Retinal pigment epithelial cell (primary cell): ENCODE data around the gene ZDHHC8.

ENCODE experiments used
- DNase-seq: peaks from one replicate; pipeline ENCODE4 v3.0.0-alpha.2; 2010; ENCODE audit warnings: low read depth
- H3K4me3 ChIP-seq: 2 replicates; pipeline ENCODE4 v1.5.1; 2011; ENCODE audit warnings: mild to moderate bottlenecking, low read length, control low read depth, moderate library complexity
- CTCF ChIP-seq: conservative IDR thresholded peaks from 2 replicates; pipeline ENCODE4 v1.5.1; 2011; ENCODE audit warnings: low read depth, low read length, control low read depth, inconsistent platforms

Gene ZDHHC8

DNA sequence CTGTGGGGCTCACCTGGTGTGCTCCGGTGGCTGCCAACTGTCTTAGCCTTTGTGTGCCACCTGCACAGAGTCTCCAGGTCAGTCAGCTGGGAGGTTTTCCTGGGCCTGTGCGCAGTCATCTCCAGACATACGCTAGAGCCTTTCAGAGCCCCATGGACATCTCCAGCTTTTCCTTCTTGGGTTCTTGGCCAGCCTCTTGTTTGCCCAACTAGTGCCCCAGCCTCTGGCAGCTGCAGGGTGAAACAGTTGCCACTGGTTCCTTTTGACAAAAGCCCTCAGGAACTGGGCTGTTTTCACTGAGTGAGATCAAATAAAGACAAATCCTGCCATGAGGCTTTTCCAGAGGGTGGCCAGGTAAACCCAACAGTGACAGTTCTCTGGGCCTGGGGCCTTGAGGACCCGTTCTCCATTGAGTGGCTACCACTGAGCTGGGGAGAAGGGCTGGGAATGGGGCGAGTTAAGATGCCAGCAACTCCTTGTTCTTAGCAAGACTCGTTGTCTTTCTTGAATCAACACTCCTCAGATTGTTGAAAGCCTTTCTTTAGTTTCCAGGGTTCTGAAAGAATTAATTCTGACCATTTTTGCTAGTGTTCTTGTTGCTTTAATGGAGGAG is 32.4 kb upstream of the ZDHHC8 start:
- no peak overlapping the region for H3K4me3 ChIP-seq
- no peak for TF ChIP-seq CTCF
- no peak for DNase-seq

DNA sequence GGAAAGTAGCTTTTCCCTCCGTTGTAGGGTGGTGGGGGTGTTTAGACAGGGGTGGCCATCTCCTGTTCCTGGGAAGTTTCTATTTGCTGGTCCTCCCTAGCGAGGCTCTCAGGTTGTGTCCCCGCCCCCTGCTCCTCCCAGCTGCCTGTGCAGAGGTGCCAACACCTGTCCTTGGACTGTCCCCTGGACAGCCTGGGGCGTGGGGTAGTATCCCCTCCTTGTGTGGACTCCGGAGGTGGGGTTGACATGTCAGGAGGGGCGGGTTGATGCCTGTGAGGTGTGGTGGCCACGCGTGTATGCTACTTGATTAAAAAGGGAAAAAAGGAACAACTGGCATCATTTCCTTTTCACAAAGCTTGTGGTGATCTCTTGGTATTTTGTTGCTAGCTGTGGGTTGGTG is 30.0 kb upstream of the ZDHHC8 start:
- TF ChIP-seq CTCF, result no peak
- no peak for DNase-seq
- H3K4me3 ChIP-seq, result no peak overlapping the region

DNA sequence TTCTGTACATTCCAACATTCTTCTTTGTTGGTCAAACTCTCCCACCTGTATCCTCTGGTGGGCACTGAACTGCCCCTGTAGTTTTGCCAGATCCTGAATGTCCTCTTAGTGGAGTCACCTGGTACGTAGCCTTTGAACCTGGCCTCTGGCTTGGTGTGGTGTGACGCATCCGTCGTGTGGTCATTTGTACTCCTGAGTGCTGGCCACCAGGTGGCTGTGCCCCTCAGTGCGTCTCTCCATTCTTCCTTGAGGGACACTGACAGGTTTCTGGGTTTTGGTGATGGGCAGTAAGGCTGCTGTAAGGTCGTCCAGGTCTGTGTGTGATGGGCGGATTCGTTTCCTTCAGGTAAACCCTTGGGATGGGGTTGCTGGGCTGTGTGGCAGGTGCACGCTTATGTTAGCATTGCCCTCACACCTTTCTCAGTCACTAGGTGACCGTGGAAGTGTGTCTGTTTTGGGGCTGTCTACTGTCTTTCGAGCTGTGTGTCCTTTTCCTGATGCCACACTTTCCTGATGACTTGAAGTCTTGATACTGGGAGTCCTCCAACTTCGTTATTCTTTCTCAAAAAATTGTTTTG is 29.3 kb upstream of the ZDHHC8 start:
- DNase-seq, result no peak
- H3K4me3 ChIP-seq, result no peak overlapping the region
- TF ChIP-seq CTCF, result no peak

- no peak for DNase-seq
- TF ChIP-seq CTCF, result no peak
Measured at GRCh38 chr22:20105456-20106204, 26.0 kb upstream of the ZDHHC8 start.

DNA sequence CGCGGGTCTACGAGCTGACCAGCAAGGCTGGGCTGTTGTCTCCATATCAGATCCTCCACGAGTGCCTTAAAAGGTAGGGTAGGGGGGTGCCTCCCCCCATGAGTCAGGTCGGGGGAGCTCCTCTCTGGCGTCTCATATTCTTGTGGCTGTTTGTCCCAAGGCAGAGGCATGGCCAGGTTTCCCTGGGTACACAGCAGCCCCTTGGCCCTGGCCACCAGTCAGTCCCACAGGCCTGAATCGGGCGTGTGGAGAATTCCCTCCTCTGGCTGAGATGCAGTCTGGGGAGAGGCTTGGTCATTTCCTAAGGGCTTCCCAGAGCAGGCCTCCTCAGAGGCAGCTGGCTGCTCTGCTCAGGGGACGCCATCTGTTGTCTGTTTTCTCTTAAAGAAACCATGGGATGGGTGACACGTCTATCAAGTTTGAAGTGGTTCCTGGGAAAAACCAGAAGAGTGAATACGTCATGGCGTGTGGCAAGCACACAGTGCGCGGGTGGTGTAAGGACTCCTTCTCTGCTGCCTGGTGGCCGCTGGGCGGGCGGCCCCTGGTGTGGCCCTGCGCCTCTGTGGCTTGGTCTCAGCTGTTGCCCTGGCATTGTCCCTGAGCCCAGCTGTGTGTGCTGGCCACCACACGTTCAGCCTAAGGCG is 25.3 kb upstream of the ZDHHC8 start:
- no peak overlapping the region for H3K4me3 ChIP-seq
- TF ChIP-seq CTCF, result no peak
- no peak for DNase-seq

More at GRCh38 chr22:20105456-20106204, 26.0 kb upstream of the ZDHHC8 start:
- no peak overlapping the region for H3K4me3 ChIP-seq

DNA sequence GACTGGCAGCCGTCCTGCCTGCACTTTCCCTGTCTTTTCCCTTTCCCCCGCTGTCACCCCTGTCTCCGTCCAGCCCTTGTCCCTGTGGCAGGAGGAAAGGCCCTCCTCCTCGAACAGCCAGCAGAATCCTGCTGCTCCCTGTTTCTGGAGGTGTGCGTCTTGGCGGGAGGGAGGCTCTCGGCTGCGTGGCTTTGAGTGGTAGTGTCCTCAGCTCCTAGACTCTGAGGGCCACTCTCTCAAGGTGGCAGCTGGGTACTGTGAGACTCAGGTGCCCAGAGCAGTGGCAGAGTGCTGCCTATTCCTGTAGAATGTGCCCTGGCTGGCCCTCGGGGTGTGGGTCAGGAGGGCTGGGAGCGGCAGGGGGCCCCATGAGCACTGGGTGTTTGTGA is 24.8 kb upstream of the ZDHHC8 start:
- no peak for DNase-seq
- no peak for TF ChIP-seq CTCF
- H3K4me3 ChIP-seq, result no peak overlapping the region
